Activated T-helper 17 cell treated with anti-CD3 and anti-CD28 coated beads, Interleukin-2, amount 50 U/mL, for 72 hours (primary cell): Measurements from ENCODE around the gene UBR4. TPM values are rescaled to one million over a fixed set of nuclear protein-coding genes. Genes with fewer than 3 reads are reported as not detected.

Experiments
- ATAC-seq: fragments of 150-1000 bp; cut with Tn5 transposase; replicated peaks from 2 replicates; pipeline ENCODE4 v1.10.0; 2021; ENCODE audit warnings: mild to moderate bottlenecking, moderate library complexity
- H3K27ac Mint-ChIP-seq: one replicate; pipeline ENCODE4 v1.8.0; 2022; ENCODE audit warnings: mixed read lengths
- H3K27me3 Mint-ChIP-seq: one replicate; pipeline ENCODE4 v1.8.0; 2022; ENCODE audit warnings: mixed read lengths
- H3K36me3 Mint-ChIP-seq: one replicate; pipeline ENCODE4 v1.8.0; 2022; ENCODE audit warnings: low read depth, mild to moderate bottlenecking, mixed read lengths
- H3K4me1 Mint-ChIP-seq: one replicate; pipeline ENCODE4 v1.8.0; 2022; ENCODE audit warnings: mixed read lengths
- H3K4me3 Mint-ChIP-seq: one replicate; pipeline ENCODE4 v1.8.0; 2022; ENCODE audit warnings: mild to moderate bottlenecking, mixed read lengths
- H3K9me3 Mint-ChIP-seq: one replicate; pipeline ENCODE4 v1.8.0; 2022; ENCODE audit warnings: mixed read lengths
- total RNA-seq, 2 donors: library from RNA; stranded (reverse); gene quantifications; one replicate each; pipeline ENCODE4 v1.2.3, GENCODE V29; 2022

The UBR4 gene
- total RNA-seq, 2 donors from 2014 or later, result 145 to 195 TPM

DNA sequence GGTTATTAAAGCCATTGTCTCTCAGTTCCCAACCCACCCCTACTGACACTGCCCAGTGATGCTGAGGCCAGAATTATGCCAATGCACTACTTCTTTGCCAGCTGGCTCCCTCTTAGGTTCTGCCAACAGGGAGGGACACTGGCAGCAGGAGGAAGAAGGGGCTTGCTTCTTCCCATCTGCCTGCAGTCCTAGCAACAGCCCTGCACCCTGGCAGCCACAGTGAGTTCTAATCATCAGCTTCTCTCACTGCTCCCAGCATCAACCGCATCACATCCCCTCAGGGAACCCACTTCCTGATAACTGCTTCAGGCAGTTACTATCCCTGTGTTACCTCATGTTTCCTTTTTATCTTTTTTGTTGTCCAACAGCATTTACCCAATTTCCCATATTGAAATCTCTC is 86.2 kb downstream of the UBR4 start:
- peak; percentile 38 for ATAC-seq
- Mint-ChIP-seq H3K4me1 (peaks cover 25% of the 10 kb centered on the region), H3K27me3 (no peaks in the 10 kb centered on the region), H3K4me3 (peak overlapping the region; percentile 29), H3K9me3 (no peaks in the 10 kb centered on the region), H3K27ac (peak overlapping the region; percentile 78), H3K36me3 (peaks cover 100% of the 10 kb centered on the region)

DNA sequence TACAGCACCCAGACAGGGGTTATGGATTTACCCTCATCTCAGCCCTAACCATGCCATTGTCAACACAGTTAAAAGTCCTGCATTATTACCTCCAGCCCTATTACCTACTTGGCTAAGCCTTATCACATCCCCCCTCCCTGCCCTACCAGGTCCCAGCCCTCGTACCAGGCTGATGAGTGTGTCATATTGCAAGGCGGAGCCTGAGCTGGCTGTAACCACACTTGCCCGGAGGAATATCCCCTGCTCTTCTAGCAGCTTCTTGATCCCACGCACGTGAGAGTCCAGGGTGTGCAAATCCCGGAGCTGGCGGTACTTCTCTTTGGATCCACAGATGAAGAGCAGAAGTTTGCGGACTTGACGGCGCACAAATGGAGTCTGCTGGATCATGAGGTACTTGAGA is 87.4 kb downstream of the UBR4 start:
- H3K27me3 Mint-ChIP-seq, result no peaks in the 10 kb centered on the region
- ATAC-seq, result no peak
- no peak overlapping the region for H3K4me3 Mint-ChIP-seq
- H3K4me1 Mint-ChIP-seq, result peaks cover 25% of the 10 kb centered on the region
- H3K9me3 Mint-ChIP-seq, result no peaks in the 10 kb centered on the region
- no peak overlapping the region for H3K27ac Mint-ChIP-seq
- H3K36me3 Mint-ChIP-seq, result peaks cover 100% of the 10 kb centered on the region

GRCh38 chr1:19121192-19121591 is 88.9 kb downstream of the UBR4 start:
- H3K4me1 Mint-ChIP-seq, result peaks cover 21% of the 10 kb centered on the region
- H3K4me3 Mint-ChIP-seq, result no peak overlapping the region
- ATAC-seq, result no peak
- H3K27me3 Mint-ChIP-seq, result no peaks in the 10 kb centered on the region
- peaks cover 100% of the 10 kb centered on the region for H3K36me3 Mint-ChIP-seq
- H3K27ac Mint-ChIP-seq, result peak overlapping the region; percentile 71
- H3K9me3 Mint-ChIP-seq, result no peaks in the 10 kb centered on the region

DNA sequence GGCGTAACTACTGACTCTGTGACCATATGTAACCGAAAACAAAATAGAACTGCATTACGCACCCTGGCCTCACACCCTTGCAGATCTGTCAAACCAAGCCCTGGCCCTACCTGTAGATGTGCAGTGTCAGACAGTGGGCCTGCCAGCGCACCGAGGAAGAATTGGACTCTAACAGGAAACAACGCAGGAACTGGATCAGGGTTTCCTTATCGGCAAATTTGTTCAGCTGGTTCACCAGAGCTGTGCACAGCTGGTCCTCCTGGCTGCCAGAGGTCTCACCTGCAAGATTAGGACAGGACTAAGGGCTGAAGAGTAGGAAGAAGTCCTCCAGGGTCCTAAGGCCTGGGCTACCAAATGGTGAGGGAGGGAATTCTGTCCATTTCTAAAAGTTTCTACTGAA is 90.0 kb downstream of the UBR4 start:
- no peaks in the 10 kb centered on the region for H3K9me3 Mint-ChIP-seq
- no peak for ATAC-seq
- H3K27me3 Mint-ChIP-seq, result no peaks in the 10 kb centered on the region
- H3K36me3 Mint-ChIP-seq, result peaks cover 100% of the 10 kb centered on the region
- no peak overlapping the region for H3K27ac Mint-ChIP-seq
- no peak overlapping the region for H3K4me3 Mint-ChIP-seq
- peaks cover 14% of the 10 kb centered on the region for H3K4me1 Mint-ChIP-seq

GRCh38 chr1:19115082-19115808 is 94.8 kb downstream of the UBR4 start:
- Mint-ChIP-seq H3K9me3 (no peaks in the 10 kb centered on the region), H3K4me3 (no peak overlapping the region), H3K36me3 (peaks cover 100% of the 10 kb centered on the region), H3K27ac (peak overlapping the region; percentile 56), H3K27me3 (no peaks in the 10 kb centered on the region), H3K4me1 (no peaks in the 10 kb centered on the region)
- no peak for ATAC-seq

DNA sequence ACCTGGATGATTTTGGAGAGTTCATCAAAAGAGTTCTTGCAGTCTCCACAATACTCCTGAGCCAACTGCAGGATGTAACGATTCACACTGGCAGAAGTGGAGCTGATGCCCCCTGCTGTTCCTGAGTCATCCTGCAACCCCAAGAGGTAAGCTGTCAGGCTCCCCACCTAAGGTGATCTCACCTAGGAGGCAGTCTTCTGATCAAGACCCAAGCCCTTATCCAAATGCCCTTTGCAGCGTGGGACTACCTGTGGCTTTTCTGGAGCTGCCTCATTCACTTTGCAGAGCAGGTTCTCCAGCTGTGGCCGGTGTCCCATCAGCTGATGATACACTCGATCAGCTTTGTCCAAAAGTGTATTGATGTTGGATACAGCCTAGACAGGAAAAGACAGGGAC is 96.4 kb downstream of the UBR4 start:
- no peaks in the 10 kb centered on the region for H3K9me3 Mint-ChIP-seq

DNA sequence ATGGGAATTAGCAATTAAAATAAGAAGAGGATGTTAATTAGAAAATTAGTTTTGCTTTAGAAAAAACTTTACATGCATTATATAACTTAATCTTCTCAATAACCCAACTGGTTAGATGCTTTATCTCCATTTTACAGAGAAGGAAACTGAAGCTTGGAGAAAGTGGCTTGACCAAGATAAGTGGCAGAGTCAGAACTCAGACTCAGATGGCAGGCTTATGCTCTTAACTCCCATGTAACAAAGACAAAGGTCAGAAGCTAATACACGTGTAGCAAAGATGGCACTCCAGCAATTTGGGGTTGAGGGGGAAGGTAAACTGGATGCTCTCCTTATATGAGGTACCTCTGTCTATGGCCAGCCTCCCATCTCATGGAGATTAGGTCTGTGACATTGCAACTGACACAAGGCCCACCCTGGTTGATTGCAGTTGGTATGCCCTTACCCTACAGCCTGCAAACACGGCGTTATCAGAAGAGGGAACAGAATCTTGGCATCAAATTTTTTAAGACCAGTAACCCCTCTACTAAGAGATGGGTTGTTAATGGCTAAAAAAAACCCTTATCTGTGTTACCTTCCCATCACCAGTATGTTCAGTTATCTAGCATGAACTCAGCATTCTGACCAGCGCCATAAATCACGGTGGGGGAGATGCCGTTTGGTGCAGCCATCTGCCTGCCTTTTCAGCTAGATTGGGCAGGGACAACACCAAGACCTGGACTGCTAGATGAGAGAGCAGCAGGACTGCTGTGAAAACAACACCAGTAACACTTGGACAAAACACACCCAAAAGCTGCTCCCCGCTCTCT is 97.0 kb downstream of the UBR4 start:
- Mint-ChIP-seq H3K36me3 (peaks cover 100% of the 10 kb centered on the region), H3K9me3 (no peaks in the 10 kb centered on the region), H3K4me1 (no peaks in the 10 kb centered on the region), H3K27me3 (no peaks in the 10 kb centered on the region), H3K27ac (no peak overlapping the region), H3K4me3 (no peak overlapping the region)
- ATAC-seq, result no peak

More for the DNA sequence above, 96.4 kb downstream of the UBR4 start:
- H3K4me3 Mint-ChIP-seq, result no peak overlapping the region
- peak; percentile 29 for ATAC-seq
- H3K27ac Mint-ChIP-seq, result no peak overlapping the region
- H3K27me3 Mint-ChIP-seq, result no peaks in the 10 kb centered on the region
- H3K4me1 Mint-ChIP-seq, result no peaks in the 10 kb centered on the region
- H3K36me3 Mint-ChIP-seq, result peaks cover 100% of the 10 kb centered on the region

- no peak overlapping the region for H3K27ac Mint-ChIP-seq
- no peaks in the 10 kb centered on the region for H3K4me1 Mint-ChIP-seq
- peaks cover 100% of the 10 kb centered on the region for H3K36me3 Mint-ChIP-seq
- no peaks in the 10 kb centered on the region for H3K27me3 Mint-ChIP-seq
- H3K9me3 Mint-ChIP-seq, result no peaks in the 10 kb centered on the region
- no peak overlapping the region for H3K4me3 Mint-ChIP-seq
- ATAC-seq, result no peak
Measured at GRCh38 chr1:19110257-19110927, 99.7 kb downstream of the UBR4 start.

- ATAC-seq, result no peak
- no peak overlapping the region for H3K4me3 Mint-ChIP-seq
- H3K4me1 Mint-ChIP-seq, result no peaks in the 10 kb centered on the region
- no peaks in the 10 kb centered on the region for H3K9me3 Mint-ChIP-seq
- peaks cover 100% of the 10 kb centered on the region for H3K36me3 Mint-ChIP-seq
- no peaks in the 10 kb centered on the region for H3K27me3 Mint-ChIP-seq
- no peak overlapping the region for H3K27ac Mint-ChIP-seq
Measured at GRCh38 chr1:19109545-19109944, 100.5 kb downstream of the UBR4 start.

- Mint-ChIP-seq H3K4me1 (peaks cover 4% of the 10 kb centered on the region), H3K27ac (no peak overlapping the region), H3K4me3 (no peak overlapping the region), H3K27me3 (no peaks in the 10 kb centered on the region), H3K36me3 (peaks cover 100% of the 10 kb centered on the region), H3K9me3 (no peaks in the 10 kb centered on the region)
- no peak for ATAC-seq
Measured at GRCh38 chr1:19101244-19101643, 108.8 kb downstream of the UBR4 start.

DNA sequence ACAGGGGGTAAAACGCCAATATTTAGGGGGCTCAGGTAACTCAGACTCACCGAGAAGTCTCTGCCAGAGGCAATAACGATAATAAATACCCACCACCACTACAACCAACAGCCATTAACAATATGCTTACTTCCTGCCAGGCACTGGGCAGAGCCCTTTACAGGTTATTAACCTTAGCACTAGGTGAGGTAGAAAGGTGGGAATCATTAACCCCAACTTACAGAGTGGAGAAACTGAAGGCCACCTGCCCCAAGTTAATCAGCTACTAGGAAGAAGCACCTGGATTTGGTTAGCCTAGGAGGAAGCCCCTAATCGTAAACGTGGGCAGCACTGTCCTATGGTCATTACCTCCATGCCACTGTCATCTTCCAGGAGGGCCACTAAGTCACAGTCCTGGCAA is 110.0 kb downstream of the UBR4 start:
- Mint-ChIP-seq H3K4me3 (no peak overlapping the region), H3K27me3 (no peaks in the 10 kb centered on the region), H3K36me3 (peaks cover 100% of the 10 kb centered on the region), H3K27ac (no peak overlapping the region), H3K9me3 (no peaks in the 10 kb centered on the region), H3K4me1 (peaks cover 4% of the 10 kb centered on the region)
- no peak for ATAC-seq

GRCh38 chr1:19096990-19097389 is 113.1 kb downstream of the UBR4 start:
- no peaks in the 10 kb centered on the region for H3K27me3 Mint-ChIP-seq
- no peaks in the 10 kb centered on the region for H3K9me3 Mint-ChIP-seq
- H3K27ac Mint-ChIP-seq, result no peak overlapping the region
- no peak for ATAC-seq
- H3K4me3 Mint-ChIP-seq, result no peak overlapping the region
- H3K4me1 Mint-ChIP-seq, result peaks cover 4% of the 10 kb centered on the region
- peaks cover 100% of the 10 kb centered on the region for H3K36me3 Mint-ChIP-seq

- no peaks in the 10 kb centered on the region for H3K9me3 Mint-ChIP-seq
- peaks cover 4% of the 10 kb centered on the region for H3K4me1 Mint-ChIP-seq
- H3K27me3 Mint-ChIP-seq, result no peaks in the 10 kb centered on the region
- no peak overlapping the region for H3K4me3 Mint-ChIP-seq
- H3K36me3 Mint-ChIP-seq, result peaks cover 100% of the 10 kb centered on the region
- no peak for ATAC-seq
- H3K27ac Mint-ChIP-seq, result no peak overlapping the region
Measured at GRCh38 chr1:19096036-19096833, 113.8 kb downstream of the UBR4 start.
